HCT116 (cell line): ENCODE results near the gene SETDB1. TPM values are rescaled to one million over a fixed set of nuclear protein-coding genes. Genes with fewer than 3 reads are reported as not detected.

ENCODE experiments used
- ATAC-seq: fragments of 200-7000 bp; cut with Tn5 transposase; 2 replicates; pipeline ENCODE4 v1.9.1; 2020; ENCODE audit warnings: mild to moderate bottlenecking, moderate library complexity
- BruUV-seq: library from RNA; stranded (reverse); fragments of 400-500 nt; replicated peaks from 2 replicates; lab custom pipeline; 2021; lab: Mats Ljungman, UMichigan
- CTCF ChIA-PET: fragments of 300-600 bp; sonication (Branson Sonifier 250); formaldehyde crosslinking; loops from one replicate; lab custom pipeline; 2021; ENCODE audit warnings: antibody characterized with exemption; lab: Charles Lee
- POLR2A ChIA-PET: fragments of 300-600, 350-600 bp; sonication (Branson Sonifier 250); formaldehyde crosslinking; loops from one replicate; lab custom pipeline; 2021; ENCODE audit warnings: antibody characterized with exemption; lab: Charles Lee
- RAD21 ChIA-PET, 2 experiments: fragments of 300-600 bp; sonication (Branson Sonifier 250); formaldehyde crosslinking; loops; one replicate each; lab custom pipeline; 2023; ENCODE audit warnings: low total read pairs in 2 of 2; ENCODE audit not compliant: uncharacterized antibody in 2 of 2, unreplicated experiment in 2 of 2, low non-redundant PET in 1 of 2; lab: Charles Lee
- DNase-seq: peaks from one replicate; pipeline ENCODE4 v3.0.0-alpha.2; 2010; ENCODE audit warnings: low read depth, low spot score
- H2AFZ ChIP-seq: fragments of 200-600 bp; shearing (Covaris generic), sonication (generic); 2 replicates; pipeline ENCODE4 v1.6.1; 2017; ENCODE audit warnings: low read depth, mixed run types, mixed read lengths, antibody characterized with exemption, low read length; ENCODE audit not compliant: poor library complexity, severe bottlenecking
- H3K27ac ChIP-seq: 2 replicates; pipeline ENCODE4 v1.5.1; 2012; ENCODE audit warnings: low read depth, low read length
- H3K27me3 ChIP-seq: fragments of 200-600 bp; sonication (generic); 2 replicates; pipeline ENCODE4 v1.6.1; 2016; ENCODE audit warnings: mixed run types, low read length, mixed read lengths; ENCODE audit not compliant: insufficient read depth
- H3K36me3 ChIP-seq, 2 experiments: fragments of 200-500 bp in 1 of 2; fragments of 200-600 bp in 1 of 2; sonication (Bioruptor generic) in 1 of 2; sonication (generic) in 1 of 2; 2 replicates each; pipeline versions ENCODE4 v1.5.1 to v1.6.1; 2014 to 2016; ENCODE audit warnings: low read length in 2 of 2, inconsistent platforms in 1 of 2, mixed read lengths in 1 of 2, mixed run types in 1 of 2; ENCODE audit not compliant: insufficient read depth in 2 of 2, control insufficient read depth in 1 of 2
- H3K4me1 ChIP-seq, 2 experiments: fragments of 200-600 bp in 1 of 2; sonication (generic) in 1 of 2; 2 replicates each; pipeline versions ENCODE4 v1.5.1 to v1.6.1; 2012 to 2017; ENCODE audit warnings: low read length in 2 of 2, inconsistent platforms in 1 of 2, mild to moderate bottlenecking in 1 of 2, mixed read lengths in 1 of 2, mixed run types in 1 of 2, moderate library complexity in 1 of 2; ENCODE audit not compliant: insufficient read depth in 2 of 2, control insufficient read depth in 1 of 2
- H3K4me2 ChIP-seq: fragments of 200-600 bp; sonication (generic); 2 replicates; pipeline ENCODE4 v1.6.1; 2017; ENCODE audit warnings: mixed run types, low read length, mixed read lengths
- H3K4me3 ChIP-seq, 2 experiments: fragments of 200-600 bp in 1 of 2; sonication (generic) in 1 of 2; replicated peaks in 1 of 2; 2 replicates each; pipeline ENCODE4 v1.5.1; 2011 to 2016; ENCODE audit warnings: low read length in 2 of 2, control low read depth in 1 of 2, low read depth in 1 of 2, mild to moderate bottlenecking in 1 of 2, mixed read lengths in 1 of 2, mixed run types in 1 of 2
- H3K79me2 ChIP-seq: fragments of 200-600 bp; sonication (generic); 2 replicates; pipeline ENCODE4 v1.6.1; 2017; ENCODE audit warnings: mild to moderate bottlenecking, mixed run types, low read length, moderate library complexity, mixed read lengths; ENCODE audit not compliant: insufficient read depth
- H3K9ac ChIP-seq: fragments of 200-600 bp; sonication (generic); 2 replicates; pipeline ENCODE4 v1.6.1; 2016; ENCODE audit warnings: low read length, mixed read lengths
- H3K9me2 ChIP-seq: fragments of 200-600 bp; sonication (generic), shearing (Covaris generic); 2 replicates; pipeline ENCODE4 v1.6.1; 2017; ENCODE audit warnings: mixed run types, mild to moderate bottlenecking, moderate library complexity; ENCODE audit not compliant: insufficient read depth
- H3K9me3 ChIP-seq, 2 experiments: fragments of 200-500 bp in 1 of 2; fragments of 200-600 bp in 1 of 2; sonication (Bioruptor generic) in 1 of 2; sonication (generic) in 1 of 2; 2 replicates each; pipeline ENCODE4 v1.6.1; 2014 to 2017; ENCODE audit warnings: low read length in 2 of 2, mixed read lengths in 2 of 2, inconsistent platforms in 1 of 2, low read depth in 1 of 2, mild to moderate bottlenecking in 1 of 2, mixed run types in 1 of 2, moderate library complexity in 1 of 2; ENCODE audit not compliant: control insufficient read depth in 1 of 2, insufficient read depth in 1 of 2
- H4K20me1 ChIP-seq: fragments of 200-600 bp; sonication (generic), shearing (Covaris generic); 2 replicates; pipeline ENCODE4 v1.6.1; 2017; ENCODE audit warnings: mixed run types, mild to moderate bottlenecking, moderate library complexity; ENCODE audit not compliant: insufficient read depth
- ATF3 ChIP-seq: IDR thresholded peaks from 2 replicates; pipeline ENCODE4 v1.6.1; 2012
- CBX3 ChIP-seq: IDR thresholded peaks from 2 replicates; pipeline ENCODE4 v1.6.1; 2012; ENCODE audit warnings: low read depth
- CEBPB ChIP-seq: IDR thresholded peaks from 2 replicates; pipeline ENCODE4 v1.6.1; 2012; ENCODE audit warnings: low read depth
- EGR1 ChIP-seq: IDR thresholded peaks from 2 replicates; pipeline ENCODE4 v1.6.1; 2012; ENCODE audit warnings: low read depth
- ELF1 ChIP-seq: IDR thresholded peaks from 2 replicates; pipeline ENCODE4 v1.6.1; 2012; ENCODE audit warnings: low read depth, borderline replicate concordance
- EZH2 ChIP-seq: fragments of 200-600 bp; sonication (generic); IDR thresholded peaks from 2 replicates; pipeline ENCODE4 v1.6.1; 2017; ENCODE audit warnings: antibody characterized with exemption, mixed run types
- JUND ChIP-seq: IDR thresholded peaks from 2 replicates; pipeline ENCODE4 v1.6.1; 2012
- POLR2A ChIP-seq: IDR thresholded peaks from 2 replicates; pipeline ENCODE4 v1.7.0; 2011; ENCODE audit warnings: borderline replicate concordance; ENCODE audit not compliant: insufficient read depth, insufficient read length; ENCODE audit errors: extremely low read depth
- POLR2AphosphoS5 ChIP-seq: IDR thresholded peaks from 2 replicates; pipeline ENCODE4 v1.6.1; 2011; ENCODE audit warnings: mild to moderate bottlenecking, low read depth, low read length, moderate library complexity
- RAD21 ChIP-seq: IDR thresholded peaks from 2 replicates; pipeline ENCODE4 v1.6.1; 2012; ENCODE audit warnings: low read depth, mild to moderate bottlenecking
- REST ChIP-seq: IDR thresholded peaks from 2 replicates; pipeline ENCODE4 v1.6.1; 2012; ENCODE audit warnings: low read depth
- SIN3A ChIP-seq: IDR thresholded peaks from 2 replicates; pipeline ENCODE4 v1.6.1; 2012; ENCODE audit warnings: low read depth
- SRF ChIP-seq: IDR thresholded peaks from 2 replicates; pipeline ENCODE4 v1.6.1; 2012; ENCODE audit warnings: low read depth
- TCF7L2 ChIP-seq: IDR thresholded peaks from 2 replicates; pipeline ENCODE4 v1.7.0; 2011; ENCODE audit warnings: borderline replicate concordance, inconsistent platforms; ENCODE audit not compliant: insufficient read depth, insufficient read length; ENCODE audit errors: extremely low read depth
- YY1 ChIP-seq: IDR thresholded peaks from 2 replicates; pipeline ENCODE4 v1.6.1; 2011; ENCODE audit warnings: low read length, low read depth, moderate library complexity, mild to moderate bottlenecking; ENCODE audit not compliant: insufficient replicate concordance; ENCODE audit errors: extremely low read depth
- ZFX ChIP-seq: fragments of 450-650 bp; IDR thresholded peaks from 2 replicates; pipeline ENCODE4 v1.6.1; 2017
- ZNF274 ChIP-seq: fragments of 200-500 bp; sonication (Bioruptor generic); IDR thresholded peaks from 2 replicates; pipeline ENCODE4 v1.6.1; 2014; ENCODE audit warnings: mild to moderate bottlenecking, low read depth, low read length, inconsistent platforms
- intact Hi-C: fragments of 100-400 bp; cut with micrococcal nuclease; formaldehyde crosslinking; loops from 2 replicates; pipeline ENCODE4 v1.10.0; 2022
- total RNA-seq: library from RNA; stranded (reverse); gene quantifications from one replicate; pipeline ENCODE4 v1.2.1, GENCODE V29; 2021; ENCODE audit not compliant: unreplicated experiment
- TF ChIP-seq, protein P1 (sequence below): IDR thresholded peaks from 2 replicates; pipeline ENCODE4 v1.6.1; 2012

SETDB1 gene
- total RNA-seq, 1 experiment from 2014 or later: 54.3 TPM

- CTCF ChIA-PET: no interaction called here
- no peaks in the 10 kb centered on the region for H4K20me1 ChIP-seq
- TF ChIP-seq JUND (no peak), RAD21 (no peak), TCF7L2 (no peak), SIN3A (no peak), EGR1 (no peak), ZFX (no peak), EZH2 (no peak), POLR2AphosphoS5 (no peak), POLR2A (no peak), REST (no peak), CBX3 (no peak), YY1 (no peak), ATF3 (no peak), ZNF274 (no peak), SRF (no peak), ELF1 (no peak), CEBPB (no peak)
- TF ChIP-seq, protein P1, sequence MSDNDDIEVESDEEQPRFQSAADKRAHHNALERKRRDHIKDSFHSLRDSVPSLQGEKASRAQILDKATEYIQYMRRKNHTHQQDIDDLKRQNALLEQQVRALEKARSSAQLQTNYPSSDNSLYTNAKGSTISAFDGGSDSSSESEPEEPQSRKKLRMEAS: no peak
- H2AFZ ChIP-seq: no peak overlapping the region
- no peak overlapping the region for H3K4me3 ChIP-seq
- H3K79me2 ChIP-seq: no peaks in the 10 kb centered on the region
- H3K36me3 ChIP-seq: no peaks in the 10 kb centered on the region
- no peaks in the 10 kb centered on the region for H3K9me3 ChIP-seq
- ATAC-seq (no peak), DNase-seq (no peak)
- POLR2A ChIA-PET: no interaction called here
- no peak overlapping the region for H3K9ac ChIP-seq
- no peaks in the 10 kb centered on the region for H3K27me3 ChIP-seq
- peaks cover 6 to 37% of the 10 kb centered on the region in 2 experiments; a peak in 3 of 4 replicates for H3K4me1 ChIP-seq
- H3K9me2 ChIP-seq: no peaks in the 10 kb centered on the region
- RAD21 ChIA-PET: no interaction called here
- BruUV-seq: no TSS peak
- no peak overlapping the region for H3K4me2 ChIP-seq
- intact Hi-C loops: no loop called here
- no peak overlapping the region for H3K27ac ChIP-seq
Observed at GRCh38 chr1:151001602-151002001, 75.4 kb downstream of the SETDB1 start.
